LNCaP clone FGC (cell line): ENCODE measurements around the gene BBS12.
"Not testable (repeated sequence)": the region's sequence is repeated elsewhere in the genome, so short reads cannot be mapped to it uniquely, and the experiment has no call there.

Experiments used
- DNase-seq: peaks from one replicate; pipeline ENCODE4 v3.0.0-alpha.2; 2011; ENCODE audit warnings: low read depth
- H3K4me3 ChIP-seq: 2 replicates; pipeline ENCODE4 v1.5.1; 2011; ENCODE audit warnings: mild to moderate bottlenecking, low read depth, low read length, control low read depth
- TF ChIP-seq, protein P1 (sequence below): IDR thresholded peaks from 2 replicates; pipeline ENCODE4 v1.5.1; 2012; ENCODE audit warnings: mild to moderate bottlenecking; ENCODE audit not compliant: control insufficient read depth, insufficient read depth; ENCODE audit errors: extremely low read depth

Gene BBS12

GRCh38 chr4:122776916-122777315, 44.4 kb downstream of the BBS12 start:
- H3K4me3 ChIP-seq, result no peak overlapping the region
- TF ChIP-seq, protein P1, sequence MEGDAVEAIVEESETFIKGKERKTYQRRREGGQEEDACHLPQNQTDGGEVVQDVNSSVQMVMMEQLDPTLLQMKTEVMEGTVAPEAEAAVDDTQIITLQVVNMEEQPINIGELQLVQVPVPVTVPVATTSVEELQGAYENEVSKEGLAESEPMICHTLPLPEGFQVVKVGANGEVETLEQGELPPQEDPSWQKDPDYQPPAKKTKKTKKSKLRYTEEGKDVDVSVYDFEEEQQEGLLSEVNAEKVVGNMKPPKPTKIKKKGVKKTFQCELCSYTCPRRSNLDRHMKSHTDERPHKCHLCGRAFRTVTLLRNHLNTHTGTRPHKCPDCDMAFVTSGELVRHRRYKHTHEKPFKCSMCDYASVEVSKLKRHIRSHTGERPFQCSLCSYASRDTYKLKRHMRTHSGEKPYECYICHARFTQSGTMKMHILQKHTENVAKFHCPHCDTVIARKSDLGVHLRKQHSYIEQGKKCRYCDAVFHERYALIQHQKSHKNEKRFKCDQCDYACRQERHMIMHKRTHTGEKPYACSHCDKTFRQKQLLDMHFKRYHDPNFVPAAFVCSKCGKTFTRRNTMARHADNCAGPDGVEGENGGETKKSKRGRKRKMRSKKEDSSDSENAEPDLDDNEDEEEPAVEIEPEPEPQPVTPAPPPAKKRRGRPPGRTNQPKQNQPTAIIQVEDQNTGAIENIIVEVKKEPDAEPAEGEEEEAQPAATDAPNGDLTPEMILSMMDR, result no peak
- DNase-seq, result peak; percentile 42

DNA sequence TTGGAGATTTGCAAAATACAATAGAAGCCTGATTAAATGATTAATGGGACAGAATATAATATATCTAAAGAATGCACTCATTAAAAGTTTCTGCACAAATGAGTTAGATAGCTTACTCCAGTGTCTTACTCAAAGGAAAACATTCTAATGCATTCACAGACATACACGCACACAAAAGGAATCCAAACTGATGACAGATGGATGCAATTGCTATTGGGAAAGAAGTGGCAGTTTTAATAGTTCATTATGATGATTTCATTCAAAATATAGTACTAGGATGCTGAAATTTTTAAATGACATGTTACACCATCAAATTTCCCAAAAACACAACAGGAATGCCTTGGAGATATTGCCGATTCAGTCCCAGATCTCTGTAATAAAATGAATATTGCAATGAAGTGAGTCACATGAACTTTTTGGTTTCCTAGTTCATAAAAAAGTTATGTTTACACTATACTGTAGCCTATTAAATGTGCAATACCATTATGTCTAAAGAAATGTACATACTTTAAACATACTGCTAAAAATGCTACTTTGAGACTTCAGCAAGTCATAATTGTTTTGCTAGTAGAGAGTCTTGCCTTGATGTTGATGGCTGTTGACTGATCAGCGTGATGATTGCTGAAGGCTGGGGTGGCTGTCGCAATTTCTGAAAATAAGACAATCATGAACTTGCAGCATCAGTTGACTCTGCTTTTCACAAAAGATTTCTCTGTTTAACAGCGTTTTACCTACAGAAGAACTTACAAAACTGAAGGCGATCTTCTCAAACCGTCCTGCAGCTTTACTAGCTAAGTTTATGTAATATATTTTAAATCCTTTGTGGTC, 45.6 kb downstream of the BBS12 start:
- no peak for DNase-seq
- TF ChIP-seq, protein P1, result no peak
- no peak overlapping the region for H3K4me3 ChIP-seq

DNA sequence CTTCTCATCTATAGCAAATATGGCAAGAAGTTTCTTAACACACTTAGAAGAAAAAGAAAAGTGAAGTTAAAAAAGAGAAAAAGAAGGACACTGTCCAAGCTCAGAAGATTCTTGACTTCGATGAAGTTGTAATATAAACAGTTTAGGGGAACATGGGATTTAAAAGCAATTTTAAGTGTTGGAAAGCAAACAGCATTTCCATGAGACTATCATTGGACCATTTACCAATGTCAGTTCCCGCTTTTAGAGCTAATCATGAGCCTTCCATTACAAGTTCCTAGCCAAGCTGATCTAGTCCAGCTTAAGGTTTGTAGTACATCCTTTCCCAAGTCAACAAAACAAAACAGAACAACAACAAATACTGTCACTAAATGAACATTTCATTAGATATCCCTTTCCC, 49.0 kb downstream of the BBS12 start:
- TF ChIP-seq, protein P1, result no peak
- H3K4me3 ChIP-seq, result no peak overlapping the region
- DNase-seq, result no peak

DNA sequence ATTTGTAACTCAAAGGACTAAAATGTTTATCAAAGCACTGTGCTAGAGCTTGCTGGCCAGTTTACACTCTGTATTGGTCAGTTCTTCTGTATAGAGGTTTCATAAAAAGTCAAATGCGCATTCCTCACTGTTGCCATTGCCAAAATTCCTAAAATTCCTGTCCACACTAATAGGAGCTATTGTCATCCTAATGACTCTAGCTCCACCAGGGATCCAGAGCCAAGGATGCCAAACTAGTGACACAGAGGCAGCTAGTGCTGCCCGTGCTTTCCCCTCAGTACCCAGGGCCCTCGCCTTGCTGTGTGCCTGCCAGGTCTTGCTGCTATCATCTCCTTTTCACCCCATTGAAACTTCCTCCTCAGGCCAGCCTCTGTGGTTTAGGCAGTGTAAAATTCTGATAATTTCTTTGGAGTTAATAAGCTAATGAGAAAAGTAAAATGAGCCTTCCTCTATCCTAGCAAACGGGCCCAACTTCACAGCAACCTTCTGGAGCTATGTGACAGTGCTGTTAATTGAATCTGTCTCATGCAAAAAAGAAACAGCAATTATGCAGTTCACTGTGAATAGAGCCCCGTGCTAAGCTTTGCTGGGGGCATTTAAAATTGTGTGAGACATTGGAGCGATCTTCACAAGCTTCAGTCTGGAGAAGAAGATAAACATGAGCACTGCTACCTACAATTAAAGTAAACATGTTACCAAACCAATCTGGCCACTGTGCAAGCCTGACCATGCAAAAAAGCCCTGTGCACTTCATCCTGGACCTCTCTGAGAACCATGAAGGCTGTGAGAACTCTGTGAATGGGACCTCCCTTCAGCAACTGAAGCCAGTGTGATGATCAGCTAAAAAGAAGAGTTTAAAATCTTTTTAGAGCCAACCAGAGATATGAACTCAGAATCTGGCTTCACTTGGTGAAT, 51.1 kb downstream of the BBS12 start:
- no peak for DNase-seq
- no peak overlapping the region for H3K4me3 ChIP-seq

GRCh38 chr4:122784261-122784660, 51.8 kb downstream of the BBS12 start:
- no peak overlapping the region for H3K4me3 ChIP-seq
- DNase-seq, result no peak
- TF ChIP-seq, protein P1, result no peak

More for the DNA sequence above, 51.1 kb downstream of the BBS12 start:
- TF ChIP-seq, protein P1, result no peak

DNA sequence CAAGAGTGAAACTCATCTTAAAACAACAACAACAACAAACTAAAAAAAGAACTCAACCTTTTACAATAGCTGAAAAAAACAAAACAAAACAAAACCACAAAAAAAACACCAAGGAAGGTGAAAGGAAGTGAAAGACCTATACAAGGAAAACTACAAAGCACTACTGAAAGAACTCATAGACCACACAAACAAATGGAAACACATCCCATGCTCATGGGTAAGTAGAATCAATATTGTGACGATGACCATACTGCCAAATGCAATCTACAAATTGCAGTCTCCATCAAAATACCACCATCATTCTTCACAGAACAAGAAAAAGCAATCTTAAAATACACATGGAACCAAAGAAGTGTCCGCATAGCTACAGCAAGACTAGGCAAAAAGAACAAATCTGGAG, 52.6 kb downstream of the BBS12 start:
- H3K4me3 ChIP-seq, result no peak overlapping the region
- TF ChIP-seq, protein P1, result no peak
- no peak for DNase-seq

- DNase-seq, H3K4me3 ChIP-seq: not testable (repeated sequence)
Observed at GRCh38 chr4:122786296-122786695, 53.8 kb downstream of the BBS12 start.

GRCh38 chr4:122786920-122787319, 54.4 kb downstream of the BBS12 start:
- H3K4me3 ChIP-seq, DNase-seq: not testable (repeated sequence)
